Stimulated activated CD4-positive, alpha-beta T cell treated with anti-CD3 and anti-CD28 coated beads, Interleukin-1b, Interleukin-23, amount 100 ng/mL, for 24 hours (primary cell): ENCODE measurements around the gene ADCY2.

ENCODE experiments used
- DNase-seq, 4 experiments: peaks; one replicate each; pipeline ENCODE4 v3.0.0-alpha.2; 2020; ENCODE audit warnings: low read depth in 4 of 4, low spot score in 1 of 4

The ADCY2 gene

GRCh38 chr5:7816535-7816901 lies 420.6 kb downstream of the ADCY2 start:
- DNase-seq, result no peak

DNA sequence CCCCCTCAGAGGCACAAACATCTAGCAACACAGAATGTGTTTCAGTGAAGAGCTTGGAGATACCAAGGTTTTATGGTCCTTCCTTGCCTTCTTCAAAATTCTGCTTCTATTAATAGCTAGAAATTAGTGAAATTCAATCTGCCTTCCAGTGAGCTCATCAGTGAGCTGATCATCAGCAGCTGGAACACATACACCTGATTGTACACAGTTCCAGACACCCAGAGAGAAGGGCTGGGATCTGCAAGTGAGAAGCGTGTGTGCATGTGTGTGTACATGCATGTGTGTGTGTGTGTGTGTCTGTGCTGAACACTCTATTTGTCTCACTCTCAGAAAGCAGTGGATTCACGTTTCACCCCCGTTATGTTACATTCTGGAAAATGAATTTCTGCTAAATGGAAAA lies 426.5 kb downstream of the ADCY2 start:
- DNase-seq, result no peak

DNA sequence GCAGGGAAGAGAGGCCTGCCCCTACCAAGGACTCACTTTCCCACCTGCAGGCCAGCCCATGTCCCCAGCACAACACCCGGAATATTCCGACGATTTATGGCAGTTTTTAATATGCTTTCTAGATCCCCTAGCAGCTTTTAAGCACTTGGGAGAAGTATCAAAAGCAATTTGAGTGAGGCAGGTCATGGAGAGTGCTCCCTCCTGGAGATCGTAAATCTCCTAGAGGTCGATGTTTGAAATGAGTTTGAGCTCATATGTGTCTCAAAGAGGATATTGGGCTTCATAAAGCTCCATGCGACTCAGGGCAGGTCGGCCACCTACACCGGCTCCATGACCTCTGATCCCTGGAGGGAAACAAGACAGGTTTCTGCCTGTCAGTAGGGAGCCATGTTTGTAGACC lies 427.7 kb downstream of the ADCY2 start:
- DNase-seq, result no peak

- DNase-seq, result no peak
These were observed 429.1 kb downstream of the ADCY2 start for GRCh38 chr5:7824995-7825394.

- no peak for DNase-seq
These were observed 429.7 kb downstream of the ADCY2 start for GRCh38 chr5:7825630-7826029.

DNA sequence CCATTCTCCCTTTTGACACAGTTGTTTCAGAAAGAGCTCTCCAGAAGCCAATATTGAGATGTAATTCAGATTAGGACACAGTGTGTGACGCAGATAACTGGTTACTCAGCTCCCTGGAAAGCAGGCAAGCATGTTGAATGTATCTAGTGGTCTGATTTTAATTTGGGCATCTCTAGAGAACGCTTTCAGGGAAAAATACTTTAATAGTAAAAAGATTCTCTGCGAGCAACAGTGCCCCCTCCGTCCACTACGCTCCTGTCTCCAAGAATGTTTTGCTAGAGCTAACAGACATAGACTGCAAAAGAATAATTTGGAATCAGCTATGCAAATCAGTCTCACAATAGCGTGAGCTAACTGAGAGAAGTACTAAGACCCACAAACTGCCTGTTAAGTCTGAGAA lies 431.7 kb downstream of the ADCY2 start:
- DNase-seq, result no peak

- no peak for DNase-seq
These were observed 432.3 kb downstream of the ADCY2 start for GRCh38 chr5:7828269-7828668.

- no peak for DNase-seq
These were observed 439.0 kb downstream of the ADCY2 start for GRCh38 chr5:7834982-7835381.

DNA sequence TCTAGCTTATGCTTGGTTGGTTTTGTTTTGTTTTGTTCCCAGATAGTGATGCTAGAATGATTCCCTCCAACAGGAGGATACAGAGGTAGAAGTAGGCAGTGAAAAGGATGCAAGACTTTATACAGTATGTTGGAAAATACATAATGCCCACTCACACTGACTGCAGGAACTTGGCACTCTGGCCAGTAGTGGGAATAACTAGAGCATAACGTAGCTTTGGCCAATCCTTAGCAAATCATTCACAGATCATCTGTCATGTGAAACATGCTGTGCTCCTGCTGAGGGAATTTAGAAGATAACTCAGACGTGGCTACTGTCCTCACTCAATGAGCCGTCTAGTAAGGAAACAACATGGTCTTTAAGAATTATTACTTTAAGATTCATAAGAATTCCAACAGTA lies 441.5 kb downstream of the ADCY2 start:
- no peak for DNase-seq

- DNase-seq, result no peak
These were observed 446.6 kb downstream of the ADCY2 start for GRCh38 chr5:7842531-7842930.

- no peak for DNase-seq
These were observed 449.0 kb downstream of the ADCY2 start for GRCh38 chr5:7844901-7845300.

DNA sequence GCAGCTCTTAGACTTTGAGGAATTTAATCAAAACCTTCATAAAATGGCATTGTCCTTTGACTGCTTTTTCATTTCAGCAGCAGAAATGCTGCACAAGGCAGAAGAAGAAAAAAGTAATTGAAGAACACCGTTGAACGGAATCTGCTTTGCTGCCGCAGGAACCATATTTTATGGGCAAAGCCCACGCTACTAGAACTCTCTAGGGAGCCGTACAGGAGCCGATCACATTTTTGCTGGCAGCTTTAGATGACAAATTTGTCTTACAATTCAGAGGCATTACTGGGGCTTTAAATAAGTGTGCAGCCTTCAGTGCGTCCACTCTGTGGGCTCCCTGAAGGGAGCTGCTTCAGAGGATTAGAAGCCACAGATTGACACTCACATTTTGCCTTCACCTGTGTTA lies 449.6 kb downstream of the ADCY2 start:
- DNase-seq, result no peak

DNA sequence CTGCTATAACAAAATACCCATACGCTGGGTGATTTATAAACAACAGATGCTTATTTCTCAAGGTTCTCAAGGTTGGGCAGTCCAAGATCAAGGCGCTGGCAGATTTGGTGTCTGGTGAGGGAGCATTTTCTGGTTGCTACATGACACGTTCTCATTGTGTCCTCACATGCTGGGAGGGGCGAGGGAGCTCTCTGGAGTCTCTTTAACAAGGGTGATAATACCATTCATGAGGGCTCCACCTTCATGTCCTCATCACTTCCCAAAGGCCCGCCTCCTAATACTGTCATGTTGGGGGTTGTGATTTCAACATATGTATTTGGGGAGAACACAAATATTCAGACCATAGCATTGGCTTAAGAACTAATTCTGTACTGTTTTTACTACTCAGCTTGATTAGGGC lies 450.4 kb downstream of the ADCY2 start:
- DNase-seq, result no peak

- no peak for DNase-seq
These were observed 452.4 kb downstream of the ADCY2 start for GRCh38 chr5:7848296-7848695.

GRCh38 chr5:7849681-7850394 lies 453.9 kb downstream of the ADCY2 start:
- DNase-seq, result no peak

GRCh38 chr5:7850395-7851239 lies 454.7 kb downstream of the ADCY2 start, which contains the start of gene CFAP90:
Gene CFAP90, minus strand, starts transcription at chr5:7851133. Its CDS starts 112 bp downstream, at chr5:7851021.
- DNase-seq, result no peak

DNA sequence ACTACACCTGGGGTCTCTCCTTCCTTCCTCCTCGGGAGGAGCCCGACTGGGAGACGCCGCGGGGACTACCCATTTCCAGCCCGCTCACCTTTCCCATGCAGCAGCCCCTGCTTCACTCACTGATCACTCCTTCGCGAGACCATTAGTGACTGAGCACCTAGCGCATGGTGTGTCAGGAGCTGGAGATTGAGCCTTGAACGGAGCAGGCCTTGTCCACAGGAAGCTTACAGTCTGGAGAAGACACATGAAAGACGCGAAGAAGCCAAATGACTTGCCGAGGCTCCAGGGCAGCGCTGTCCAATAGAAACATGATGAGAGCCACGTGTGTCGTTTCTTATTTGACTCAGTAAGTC lies 455.3 kb downstream of the ADCY2 start:
- DNase-seq, result no peak

- DNase-seq, result no peak
These were observed 455.8 kb downstream of the ADCY2 start for GRCh38 chr5:7851617-7852289.

DNA sequence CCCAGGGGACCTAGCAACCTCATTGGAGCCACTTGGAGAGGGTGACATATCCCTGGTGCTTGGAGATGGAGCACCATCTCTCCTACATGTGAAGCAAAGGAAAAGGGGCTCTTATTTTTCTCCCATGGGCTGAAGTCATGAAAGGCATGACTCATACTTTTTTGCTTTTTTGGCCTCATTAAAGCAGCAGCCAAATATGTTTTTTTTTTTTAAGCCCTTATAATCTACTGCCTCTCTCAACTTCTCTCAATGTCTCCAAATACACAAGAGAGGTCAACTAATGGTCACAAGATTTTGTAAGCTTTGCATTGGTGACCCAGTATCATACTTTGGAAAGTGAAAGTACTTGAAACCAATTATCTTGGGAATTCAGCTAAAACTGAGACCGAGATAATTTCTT lies 456.6 kb downstream of the ADCY2 start:
- DNase-seq, result no peak

DNA sequence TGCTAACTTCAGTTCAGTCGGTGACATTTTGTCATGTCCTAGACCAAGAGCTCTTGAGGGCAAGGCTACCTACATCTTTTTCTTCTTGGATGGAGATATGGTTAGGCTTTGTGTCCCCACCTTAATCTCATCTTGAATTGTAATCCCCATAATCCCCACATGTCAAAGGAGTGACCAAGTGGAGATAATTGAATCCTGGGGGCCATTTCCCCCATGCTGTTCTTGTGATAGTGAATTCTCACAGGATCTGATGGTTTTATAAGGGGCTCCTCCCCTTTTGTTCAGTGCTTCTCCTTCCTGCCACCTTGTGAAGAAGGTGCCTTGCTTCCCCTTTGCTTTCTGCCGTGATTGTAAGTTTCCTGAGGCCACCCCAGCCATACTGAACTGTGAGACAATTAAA lies 457.1 kb downstream of the ADCY2 start:
- no peak for DNase-seq

- no peak for DNase-seq
These were observed 459.7 kb downstream of the ADCY2 start for GRCh38 chr5:7855611-7856010.

DNA sequence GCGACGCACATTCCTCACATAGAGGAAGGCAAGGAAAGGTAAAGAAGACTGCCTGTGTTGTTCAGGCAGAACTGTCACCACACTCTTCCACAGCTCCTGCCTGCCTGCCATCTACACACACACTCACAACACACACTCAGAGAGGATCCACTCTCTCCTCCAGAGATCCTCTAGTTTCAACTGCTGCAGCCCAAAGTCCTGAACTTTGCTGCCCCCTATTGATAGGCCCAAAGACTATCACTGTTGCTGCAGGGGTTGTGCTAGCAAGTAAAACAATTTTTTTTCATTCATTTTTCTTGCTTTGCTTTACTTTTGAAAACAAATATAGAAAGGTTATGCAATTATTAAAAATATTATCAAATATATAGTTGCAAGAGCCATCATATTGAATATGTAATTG lies 460.9 kb downstream of the ADCY2 start:
- no peak for DNase-seq
